Activated B cell treated with CpG ODN at 0.5 μM for 24 hours (primary cell): ENCODE data around the gene BABAM2. TPM values are rescaled to one million over a fixed set of nuclear protein-coding genes. Genes with fewer than 3 reads are reported as not detected.

Experiments
- ATAC-seq: fragments of 200-7000 bp; cut with Tn5 transposase; one replicate; pipeline ENCODE4 v1.10.0; 2021; ENCODE audit warnings: low read depth, mild to moderate bottlenecking, moderate library complexity
- CTCF ChIA-PET: fragments of 350-600 bp; sonication (Branson Sonifier 250); formaldehyde crosslinking; loops from one replicate; lab custom pipeline; 2021; ENCODE audit warnings: antibody characterized with exemption; lab: Charles Lee
- POLR2A ChIA-PET: fragments of 350-600 bp; sonication (Branson Sonifier 250); formaldehyde crosslinking; loops from one replicate; lab custom pipeline; 2021; ENCODE audit warnings: antibody characterized with exemption; lab: Charles Lee
- DNase-seq: peaks from one replicate; pipeline ENCODE4 v3.0.0; 2022
- H3K27ac Mint-ChIP-seq: one replicate; pipeline ENCODE4 v1.8.0; 2020; ENCODE audit warnings: mixed read lengths
- H3K27me3 Mint-ChIP-seq: one replicate; pipeline ENCODE4 v1.8.0; 2021; ENCODE audit warnings: mixed read lengths
- H3K36me3 Mint-ChIP-seq: one replicate; pipeline ENCODE4 v1.8.0; 2021; ENCODE audit warnings: low read depth, mixed read lengths
- H3K4me1 Mint-ChIP-seq: one replicate; pipeline ENCODE4 v1.8.0; 2021; ENCODE audit warnings: mixed read lengths
- H3K4me3 Mint-ChIP-seq: one replicate; pipeline ENCODE4 v1.8.0; 2020; ENCODE audit warnings: mild to moderate bottlenecking, mixed read lengths
- H3K9me3 Mint-ChIP-seq: one replicate; pipeline ENCODE4 v1.8.0; 2020; ENCODE audit warnings: mixed read lengths
- CTCF ChIP-seq: fragments of 200-600 bp; IDR thresholded peaks from one replicate; pipeline ENCODE4 v1.8.0; 2022; ENCODE audit warnings: antibody characterized with exemption, mild to moderate bottlenecking
- intact Hi-C: fragments of 100-400 bp; cut with micrococcal nuclease; formaldehyde crosslinking; loops from one replicate; pipeline ENCODE4 v1.15.1; 2024
- total RNA-seq: library from RNA; stranded (reverse); gene quantifications from 2 replicates; pipeline ENCODE4 v1.2.3, GENCODE V29; 2022

BABAM2 gene
- total RNA-seq, 1 donor from 2014 or later = 55.6 TPM

- no peak overlapping the region for H3K27ac Mint-ChIP-seq
- intact Hi-C loops = no loop called here
- ATAC-seq = no peak
- CTCF ChIA-PET = no interaction called here
- no peak overlapping the region for H3K4me3 Mint-ChIP-seq
- no peak for TF ChIP-seq CTCF
- POLR2A ChIA-PET = no interaction called here
- H3K9me3 Mint-ChIP-seq = no peaks in the 10 kb centered on the region
- no peak for DNase-seq
- peaks cover 39% of the 10 kb centered on the region for H3K36me3 Mint-ChIP-seq
- H3K27me3 Mint-ChIP-seq = no peaks in the 10 kb centered on the region
- H3K4me1 Mint-ChIP-seq = peaks cover 10% of the 10 kb centered on the region
These were observed 244.8 kb downstream of the BABAM2 start for GRCh38 chr2:28135324-28135723.

DNA sequence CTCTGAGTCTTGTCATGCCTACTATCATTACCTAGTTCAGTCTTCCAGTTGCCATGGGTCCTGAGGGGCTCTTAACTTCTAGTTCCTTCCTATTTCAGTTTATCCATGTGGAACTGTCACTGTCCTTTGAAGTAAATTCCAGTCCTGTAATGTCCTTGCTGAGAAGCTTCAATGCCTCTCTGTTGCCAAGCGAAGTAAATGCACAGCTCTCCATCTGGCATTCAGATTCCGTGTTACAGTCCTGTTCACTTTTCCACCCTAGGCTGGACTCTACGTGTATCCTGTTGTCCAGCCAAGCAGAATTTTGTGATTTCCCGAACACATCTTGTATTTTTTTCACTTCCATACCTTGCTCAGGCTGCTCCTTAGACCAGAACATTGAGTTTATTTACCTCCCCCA, 245.3 kb downstream of the BABAM2 start:
- Mint-ChIP-seq H3K4me1 (peaks cover 8% of the 10 kb centered on the region), H3K27ac (no peak overlapping the region), H3K4me3 (no peak overlapping the region), H3K36me3 (peaks cover 38% of the 10 kb centered on the region), H3K27me3 (no peaks in the 10 kb centered on the region), H3K9me3 (no peaks in the 10 kb centered on the region)
- CTCF ChIA-PET = no interaction called here
- DNase-seq = no peak
- TF ChIP-seq CTCF = no peak
- intact Hi-C loops = no loop called here
- POLR2A ChIA-PET = no interaction called here
- no peak for ATAC-seq

DNA sequence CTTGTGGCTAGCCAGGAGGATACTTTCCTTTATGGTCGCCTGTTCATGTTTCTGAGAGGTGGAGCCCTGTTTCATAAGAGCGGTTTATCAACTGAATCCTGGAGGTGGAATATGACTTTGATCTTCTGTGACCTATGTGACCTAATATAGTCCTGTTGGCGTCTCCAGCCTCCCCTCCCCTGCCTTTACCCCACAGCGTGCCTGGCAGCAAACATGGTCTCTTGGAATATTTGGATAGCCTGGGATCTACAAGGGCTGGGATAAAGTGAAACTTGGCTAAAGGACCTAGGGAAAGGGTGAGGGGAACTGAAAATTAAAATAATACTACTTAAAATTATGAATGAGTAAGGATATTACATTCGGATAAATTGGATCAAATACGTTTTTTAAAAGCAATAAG, 246.0 kb downstream of the BABAM2 start:
- ATAC-seq = no peak
- Mint-ChIP-seq H3K27ac (no peak overlapping the region), H3K27me3 (no peaks in the 10 kb centered on the region), H3K36me3 (peaks cover 35% of the 10 kb centered on the region), H3K4me1 (peaks cover 8% of the 10 kb centered on the region), H3K4me3 (no peak overlapping the region), H3K9me3 (no peaks in the 10 kb centered on the region)
- TF ChIP-seq CTCF = no peak
- ChIA-PET POLR2A (no interaction called here), CTCF (no interaction called here)
- no peak for DNase-seq
- intact Hi-C loops = no loop called here

DNA sequence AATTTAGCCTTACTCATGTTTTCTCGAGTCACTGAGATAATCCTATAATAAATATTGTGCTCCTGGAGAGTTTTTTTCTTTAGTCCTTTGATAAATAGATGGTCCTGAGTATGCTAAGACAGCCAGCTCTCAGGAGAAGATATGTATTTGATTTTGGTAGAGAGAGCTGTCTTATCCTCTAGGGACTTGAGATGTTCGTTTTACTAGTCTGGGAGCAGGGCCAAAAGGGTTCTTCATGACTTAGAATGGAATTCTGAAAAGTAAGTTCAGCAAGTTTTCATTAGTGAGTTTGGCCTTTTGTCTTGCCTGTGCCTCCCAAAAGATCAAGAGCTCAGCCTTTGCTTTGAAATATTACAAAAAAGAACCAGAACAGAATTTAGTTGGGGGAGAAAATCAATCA, 246.7 kb downstream of the BABAM2 start:
- ChIA-PET CTCF (no interaction called here), POLR2A (interaction anchor here (0.5 kb wide), 1 partner anchor 138 kb away, joined by 3 read pairs; no protein-coding TSS in a partner anchor)
- ATAC-seq (no peak), DNase-seq (no peak)
- Mint-ChIP-seq H3K4me3 (no peak overlapping the region), H3K36me3 (peaks cover 32% of the 10 kb centered on the region), H3K27me3 (no peaks in the 10 kb centered on the region), H3K4me1 (peaks cover 8% of the 10 kb centered on the region), H3K9me3 (no peaks in the 10 kb centered on the region), H3K27ac (no peak overlapping the region)
- intact Hi-C loops = no loop called here
- no peak for TF ChIP-seq CTCF

GRCh38 chr2:28142386-28142785, 251.9 kb downstream of the BABAM2 start:
- Mint-ChIP-seq H3K36me3 (peaks cover 29% of the 10 kb centered on the region), H3K27ac (no peak overlapping the region), H3K9me3 (no peaks in the 10 kb centered on the region), H3K4me3 (no peak overlapping the region), H3K27me3 (no peaks in the 10 kb centered on the region), H3K4me1 (no peaks in the 10 kb centered on the region)
- intact Hi-C loops = no loop called here
- TF ChIP-seq CTCF = no peak
- ChIA-PET CTCF (no interaction called here), POLR2A (no interaction called here)
- DNase-seq = no peak
- no peak for ATAC-seq
